H1 (cell line): ENCODE results near the gene PCDH9. TPM values are rescaled to one million over a fixed set of nuclear protein-coding genes. Genes with fewer than 3 reads are reported as not detected.

Source experiments
- CTCF ChIA-PET: fragments of 300-600 bp; sonication (Branson Sonifier 250); formaldehyde crosslinking; loops from one replicate; lab custom pipeline; 2021; ENCODE audit not compliant: partially characterized antibody; lab: Charles Lee
- POLR2A ChIA-PET: fragments of 300-600 bp; sonication (Branson Sonifier 250); formaldehyde crosslinking; loops from one replicate; lab custom pipeline; 2021; ENCODE audit warnings: inconsistent platforms; ENCODE audit not compliant: partially characterized antibody; lab: Charles Lee
- DNase-seq, 2 experiments: peaks; one replicate each; pipeline versions ENCODE4 v3.0.0 to v3.0.0-alpha.2; 2010 to 2022; ENCODE audit warnings: low spot score in 2 of 2, low read depth in 1 of 2, mixed read lengths in 1 of 2
- FAIRE-seq: peaks from 2 replicates; lab custom pipeline; 2011; peaks lifted over from hg19 to GRCh38; lab: Jason Lieb, UNC
- H2AFZ ChIP-seq: 2 replicates; pipeline ENCODE4 v1.8.1; 2012; ENCODE audit warnings: low read length, inconsistent platforms
- H2AK5ac ChIP-seq: 2 replicates; pipeline ENCODE4 v1.6.1; 2013; ENCODE audit warnings: low read depth, low read length
- H2BK120ac ChIP-seq: replicated peaks from 2 replicates; pipeline ENCODE3; 2013; ENCODE audit warnings: low read depth, low read length, inconsistent platforms
- H2BK12ac ChIP-seq: 2 replicates; pipeline ENCODE4 v1.6.1; 2013; ENCODE audit warnings: low read depth, low read length
- H2BK15ac ChIP-seq: 2 replicates; pipeline ENCODE4 v1.6.1; 2013; ENCODE audit warnings: low read length
- H2BK20ac ChIP-seq: 2 replicates; pipeline ENCODE4 v1.6.1; 2013; ENCODE audit warnings: low read length
- H2BK5ac ChIP-seq: 2 replicates; pipeline ENCODE4 v1.6.1; 2013; ENCODE audit warnings: low read depth, low read length
- H3K14ac ChIP-seq: 2 replicates; pipeline ENCODE4 v1.6.1; 2013; ENCODE audit warnings: inconsistent platforms; ENCODE audit not compliant: insufficient read length
- H3K18ac ChIP-seq: 2 replicates; pipeline ENCODE4 v1.6.1; 2013; ENCODE audit warnings: low read length; ENCODE audit errors: extremely low read depth
- H3K23ac ChIP-seq: 2 replicates; pipeline ENCODE4 v1.6.1; 2013; ENCODE audit warnings: inconsistent platforms; ENCODE audit not compliant: insufficient read length
- H3K23me2 ChIP-seq: 2 replicates; pipeline ENCODE4 v1.6.1; 2013; ENCODE audit warnings: low read depth, low read length
- H3K27ac ChIP-seq: 2 replicates; pipeline ENCODE4 v1.6.1; 2011; ENCODE audit warnings: low read depth, low read length, inconsistent platforms
- H3K27me3 ChIP-seq, 4 experiments: replicated peaks in 1 of 4; 1 replicate in 1 of 4; 2 replicates in 3 of 4; pipeline versions ENCODE4 v1.6.1 to v1.8.1; 2011 to 2013; ENCODE audit warnings: low read length in 3 of 4, mild to moderate bottlenecking in 3 of 4, inconsistent platforms in 2 of 4, mixed read lengths in 2 of 4, moderate library complexity in 1 of 4; ENCODE audit not compliant: control insufficient read depth in 3 of 4, insufficient read depth in 3 of 4; ENCODE audit errors: extremely low read depth in 1 of 4
- H3K36me3 ChIP-seq, 4 experiments: 2 replicates each; pipeline versions ENCODE4 v1.6.1 to v1.8.1; 2011 to 2013; ENCODE audit warnings: mild to moderate bottlenecking in 4 of 4, low read length in 3 of 4, moderate library complexity in 2 of 4, control low read depth in 1 of 4, inconsistent platforms in 1 of 4; ENCODE audit not compliant: insufficient read depth in 4 of 4, control insufficient read depth in 2 of 4
- H3K4ac ChIP-seq: replicated peaks from 2 replicates; pipeline ENCODE3; 2013; ENCODE audit warnings: low read length, low read depth, mixed read lengths, inconsistent platforms; ENCODE audit not compliant: insufficient read length
- H3K4me1 ChIP-seq, 4 experiments: replicated peaks in 1 of 4; 1 replicate in 1 of 4; 2 replicates in 3 of 4; pipeline versions ENCODE4 v1.6.1 to v1.8.1; 2011 to 2013; ENCODE audit warnings: low read length in 3 of 4, inconsistent platforms in 2 of 4, mixed read lengths in 1 of 4; ENCODE audit not compliant: insufficient read depth in 4 of 4, control insufficient read depth in 3 of 4
- H3K4me2 ChIP-seq, 2 experiments: 2 replicates each; pipeline versions ENCODE4 v1.6.1 to v1.8.1; 2011 to 2013; ENCODE audit warnings: low read depth in 2 of 2, low read length in 2 of 2, control low read depth in 1 of 2, inconsistent platforms in 1 of 2, mild to moderate bottlenecking in 1 of 2; ENCODE audit not compliant: insufficient read depth in 1 of 2
- H3K4me3 ChIP-seq, 4 experiments: fragments of 200-600, 300-600 bp in 1 of 4; sonication (generic), shearing (Covaris generic), sonication (Bioruptor Twin) in 1 of 4; 2 replicates each; pipeline versions ENCODE4 v1.5.1 to v1.8.1; 2011 to 2016; ENCODE audit warnings: low read length in 4 of 4, low read depth in 3 of 4, control low read depth in 2 of 4, inconsistent platforms in 2 of 4, mild to moderate bottlenecking in 2 of 4, mixed read lengths in 1 of 4, moderate library complexity in 1 of 4; ENCODE audit not compliant: insufficient read depth in 2 of 4; ENCODE audit errors: extremely low read depth in 1 of 4
- H3K56ac ChIP-seq: replicated peaks from 2 replicates; pipeline ENCODE3; 2013; ENCODE audit warnings: low read depth, mild to moderate bottlenecking, mixed read lengths, low read length, inconsistent platforms; ENCODE audit not compliant: insufficient read length
- H3K79me1 ChIP-seq: 2 replicates; pipeline ENCODE4 v1.6.1; 2013; ENCODE audit warnings: low read depth, low read length, control low read depth
- H3K79me2 ChIP-seq, 2 experiments: 2 replicates each; pipeline versions ENCODE4 v1.6.1 to v1.8.1; 2012 to 2013; ENCODE audit warnings: low read length in 2 of 2, mild to moderate bottlenecking in 2 of 2, inconsistent platforms in 1 of 2; ENCODE audit not compliant: insufficient read depth in 2 of 2, control insufficient read depth in 1 of 2
- H3K9ac ChIP-seq, 4 experiments: replicated peaks in 1 of 4; 1 replicate in 1 of 4; 2 replicates in 3 of 4; pipeline versions ENCODE4 v1.6.1 to v1.8.1; 2011 to 2013; ENCODE audit warnings: low read depth in 3 of 4, low read length in 3 of 4, control low read depth in 2 of 4, mild to moderate bottlenecking in 2 of 4, moderate library complexity in 2 of 4, inconsistent platforms in 1 of 4; ENCODE audit errors: extremely low read depth in 1 of 4
- H3K9me3 ChIP-seq, 2 experiments: 2 replicates each; pipeline versions ENCODE4 v1.6.1 to v1.8.1; 2012 to 2013; ENCODE audit warnings: mild to moderate bottlenecking in 2 of 2, moderate library complexity in 2 of 2, control low read depth in 1 of 2, inconsistent platforms in 1 of 2, low read depth in 1 of 2, low read length in 1 of 2, mixed read lengths in 1 of 2; ENCODE audit not compliant: insufficient read depth in 2 of 2
- H4K20me1 ChIP-seq, 2 experiments: replicated peaks in 1 of 2; 2 replicates each; pipeline versions ENCODE3 to v1.8.1; 2011 to 2013; ENCODE audit warnings: inconsistent platforms in 2 of 2, low read length in 2 of 2, mild to moderate bottlenecking in 1 of 2; ENCODE audit not compliant: insufficient read depth in 2 of 2, control insufficient read depth in 1 of 2
- H4K5ac ChIP-seq: 2 replicates; pipeline ENCODE4 v1.6.1; 2013; ENCODE audit warnings: low read length, low read depth, mixed read lengths, inconsistent platforms; ENCODE audit not compliant: insufficient read length
- H4K8ac ChIP-seq: 2 replicates; pipeline ENCODE4 v1.8.0; 2013; ENCODE audit warnings: mild to moderate bottlenecking, moderate library complexity, low read length, inconsistent platforms; ENCODE audit not compliant: insufficient read depth; ENCODE audit errors: extremely low read depth
- H4K91ac ChIP-seq: replicated peaks from 2 replicates; pipeline ENCODE3; 2013; ENCODE audit warnings: low read length, mixed read lengths, inconsistent platforms; ENCODE audit not compliant: insufficient read length
- BCL11A ChIP-seq, 2 experiments: IDR thresholded peaks; one replicate each; pipeline ENCODE4 v1.6.1; 2011; ENCODE audit warnings: low read depth in 2 of 2, low read length in 2 of 2, mild to moderate bottlenecking in 2 of 2
- FOSL1 ChIP-seq: IDR thresholded peaks from 2 replicates; pipeline ENCODE4 v1.6.1; 2011; ENCODE audit warnings: mild to moderate bottlenecking, low read depth, low read length, moderate library complexity; ENCODE audit not compliant: insufficient read depth
- SRF ChIP-seq: IDR thresholded peaks from 2 replicates; pipeline ENCODE4 v1.6.1; 2011; ENCODE audit warnings: mild to moderate bottlenecking, low read depth, low read length, moderate library complexity
- YY1 ChIP-seq: IDR thresholded peaks from 2 replicates; pipeline ENCODE4 v1.6.1; 2011; ENCODE audit warnings: low read depth, mild to moderate bottlenecking, low read length
- WGBS, 2 experiments: shearing (Covaris generic) in 1 of 2; methylation state at CpG; one replicate each; pipeline versions ENCODE4 v1.1.6 to v1.1.7; 2013 to 2015; ENCODE audit warnings: low lambda C conversion rate in 2 of 2, mixed read lengths in 2 of 2, inconsistent platforms in 1 of 2, low coverage in 1 of 2, missing lambda C conversion rate in 1 of 2; ENCODE audit not compliant: insufficient replicate concordance in 2 of 2, insufficient coverage in 1 of 2, insufficient read length in 1 of 2; ENCODE audit errors: extremely low coverage in 1 of 2, missing lambda C conversion rate in 1 of 2; 5-methylcytosine and 5-hydroxymethylcytosine counted together
- polyA plus RNA-seq, 7 experiments: library from polyadenylated mRNA; depleted of rRNA in 3 of 7; stranded (reverse) in 5 of 7; unstranded in 2 of 7; fragments of >200 nt in 5 of 7; fragments of 200-250 nt in 2 of 7; gene quantifications; 1 replicate in 5 of 7; 2 replicates in 1 of 7; 4 replicates in 1 of 7; pipeline versions ENCODE4 v1.2.1 to v1.2.3, GENCODE V29; 2011 to 2013; ENCODE audit warnings: missing spikeins in 2 of 7, mixed read lengths in 2 of 7
- total RNA-seq: library from RNA; stranded (reverse); fragmentation: NEBNext Ultra II Directional; extraction: Animal tissue kit (Norgen Biotek cat#: 25700); gene quantifications from 2 replicates; pipeline ENCODE4 v1.2.1, GENCODE V29; 2021

PCDH9 gene
- total and polyA plus RNA-seq, 2 of the 8 experiments (the other 6 are each of a cell fraction or from before 2014, with no cell fraction given), result 0.12 to 0.60 TPM

DNA sequence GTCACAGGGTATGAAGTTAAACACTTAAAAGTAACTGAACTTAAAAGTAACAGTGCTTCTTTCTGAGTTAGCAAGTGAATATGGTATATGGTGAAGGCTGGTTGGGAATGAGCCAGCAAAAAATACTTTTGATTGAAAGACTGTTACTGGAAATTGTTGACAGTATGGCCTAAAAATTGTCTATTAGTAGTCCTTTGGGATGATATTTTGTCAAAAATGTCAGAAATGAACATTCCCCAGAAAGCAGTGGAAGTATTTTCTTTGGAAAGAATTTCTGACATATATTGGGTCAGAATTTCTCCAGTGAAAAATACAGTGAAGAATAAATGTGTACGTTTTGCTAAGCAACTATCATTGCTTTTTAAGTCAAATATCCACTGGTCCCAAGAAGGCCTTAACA, 860.5 kb downstream of the PCDH9 start:
- no peak overlapping the region for H2BK120ac ChIP-seq
- no peak overlapping the region for H4K8ac ChIP-seq
- H4K91ac ChIP-seq, result no peak overlapping the region
- no peak overlapping the region for H4K5ac ChIP-seq
- FAIRE-seq (no peak), DNase-seq (no peak)
- H3K4me3 ChIP-seq, result no peak overlapping the region
- no peak overlapping the region for H3K56ac ChIP-seq
- H3K36me3 ChIP-seq, result peaks cover 0 to 3% (median 0%) of the 10 kb centered on the region in 4 experiments; a peak in 1 of 8 replicates
- no peak overlapping the region for H2BK5ac ChIP-seq
- H2AK5ac ChIP-seq, result no peak overlapping the region
- H4K20me1 ChIP-seq, result no peaks in the 10 kb centered on the region
- peaks cover 5% of the 10 kb centered on the region in 2 experiments; a peak in 3 of 4 replicates for H3K9me3 ChIP-seq
- no peak overlapping the region for H2BK15ac ChIP-seq
- H3K23ac ChIP-seq, result no peak overlapping the region
- no peak overlapping the region for H2BK12ac ChIP-seq
- 0% methylated on average over 1 of the region's 1 CpG; no CpG with 5 or more reads in 1 of the 2 experiments for WGBS, 2 experiments
- peaks cover 0 to 3% (median 1%) of the 10 kb centered on the region in 4 experiments; a peak in 3 of 7 replicates for H3K4me1 ChIP-seq
- H2BK20ac ChIP-seq, result no peak overlapping the region
- H3K4me2 ChIP-seq, result no peak overlapping the region
- H3K79me1 ChIP-seq, result no peaks in the 10 kb centered on the region
- H3K14ac ChIP-seq, result no peak overlapping the region
- POLR2A ChIA-PET, result no interaction called here
- no peak overlapping the region for H2AFZ ChIP-seq
- no peak overlapping the region for H3K18ac ChIP-seq
- no peak overlapping the region for H3K9ac ChIP-seq
- H3K4ac ChIP-seq, result no peak overlapping the region
- H3K79me2 ChIP-seq, result no peaks in the 10 kb centered on the region
- H3K27ac ChIP-seq, result no peak overlapping the region
- H3K27me3 ChIP-seq, result no peaks in the 10 kb centered on the region
- H3K23me2 ChIP-seq, result no peaks in the 10 kb centered on the region
- CTCF ChIA-PET, result no interaction called here
- TF ChIP-seq BCL11A (IDR thresholded peaks at IDR 0.05; ENCODE audit: low read depth in 2 of 2, low read length in 2 of 2), result no peak
- TF ChIP-seq YY1, result no peak
- TF ChIP-seq SRF, result no peak
- no peak for TF ChIP-seq FOSL1
